ENCODE data around the gene BANF2.

DNA sequence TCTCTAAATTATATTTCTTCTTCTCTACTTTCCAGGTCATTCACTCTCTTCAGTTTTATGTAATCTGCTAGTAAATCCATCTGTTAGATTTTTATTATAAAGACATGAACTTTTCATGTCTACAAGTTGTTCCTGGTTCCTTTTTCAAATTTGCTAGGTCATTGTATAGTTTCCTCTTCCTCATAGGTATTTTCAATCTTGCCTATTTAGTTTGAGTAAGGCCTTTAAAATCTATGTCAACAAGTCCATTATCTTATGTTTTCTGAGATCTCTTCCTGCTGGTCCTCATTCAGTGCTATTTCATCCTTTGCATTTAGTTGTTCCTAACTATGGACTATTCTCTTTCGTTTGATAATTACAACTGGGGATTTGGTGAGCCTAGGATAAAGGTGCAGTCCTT is 28.8 kb upstream of the BANF2 start:
- TF ChIP-seq, protein P1, sequence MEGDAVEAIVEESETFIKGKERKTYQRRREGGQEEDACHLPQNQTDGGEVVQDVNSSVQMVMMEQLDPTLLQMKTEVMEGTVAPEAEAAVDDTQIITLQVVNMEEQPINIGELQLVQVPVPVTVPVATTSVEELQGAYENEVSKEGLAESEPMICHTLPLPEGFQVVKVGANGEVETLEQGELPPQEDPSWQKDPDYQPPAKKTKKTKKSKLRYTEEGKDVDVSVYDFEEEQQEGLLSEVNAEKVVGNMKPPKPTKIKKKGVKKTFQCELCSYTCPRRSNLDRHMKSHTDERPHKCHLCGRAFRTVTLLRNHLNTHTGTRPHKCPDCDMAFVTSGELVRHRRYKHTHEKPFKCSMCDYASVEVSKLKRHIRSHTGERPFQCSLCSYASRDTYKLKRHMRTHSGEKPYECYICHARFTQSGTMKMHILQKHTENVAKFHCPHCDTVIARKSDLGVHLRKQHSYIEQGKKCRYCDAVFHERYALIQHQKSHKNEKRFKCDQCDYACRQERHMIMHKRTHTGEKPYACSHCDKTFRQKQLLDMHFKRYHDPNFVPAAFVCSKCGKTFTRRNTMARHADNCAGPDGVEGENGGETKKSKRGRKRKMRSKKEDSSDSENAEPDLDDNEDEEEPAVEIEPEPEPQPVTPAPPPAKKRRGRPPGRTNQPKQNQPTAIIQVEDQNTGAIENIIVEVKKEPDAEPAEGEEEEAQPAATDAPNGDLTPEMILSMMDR (IDR thresholded peaks at IDR 0.05), result no peak
- TF ChIP-seq POLR2A (IDR thresholded peaks at IDR 0.05), result no peak

Data from heart left ventricle (tissue), 13 donors.